GM18909 (cell line): ENCODE data around the gene PCDHAC2.

ENCODE experiments used
- ATAC-seq: cut with Tn5 transposase; IDR thresholded peaks from one replicate; pipeline ENCODE4 v1.9.1; 2021; ENCODE audit warnings: mild to moderate bottlenecking; ENCODE audit not compliant: unreplicated experiment, poor library complexity

PCDHAC2 gene, protein sequence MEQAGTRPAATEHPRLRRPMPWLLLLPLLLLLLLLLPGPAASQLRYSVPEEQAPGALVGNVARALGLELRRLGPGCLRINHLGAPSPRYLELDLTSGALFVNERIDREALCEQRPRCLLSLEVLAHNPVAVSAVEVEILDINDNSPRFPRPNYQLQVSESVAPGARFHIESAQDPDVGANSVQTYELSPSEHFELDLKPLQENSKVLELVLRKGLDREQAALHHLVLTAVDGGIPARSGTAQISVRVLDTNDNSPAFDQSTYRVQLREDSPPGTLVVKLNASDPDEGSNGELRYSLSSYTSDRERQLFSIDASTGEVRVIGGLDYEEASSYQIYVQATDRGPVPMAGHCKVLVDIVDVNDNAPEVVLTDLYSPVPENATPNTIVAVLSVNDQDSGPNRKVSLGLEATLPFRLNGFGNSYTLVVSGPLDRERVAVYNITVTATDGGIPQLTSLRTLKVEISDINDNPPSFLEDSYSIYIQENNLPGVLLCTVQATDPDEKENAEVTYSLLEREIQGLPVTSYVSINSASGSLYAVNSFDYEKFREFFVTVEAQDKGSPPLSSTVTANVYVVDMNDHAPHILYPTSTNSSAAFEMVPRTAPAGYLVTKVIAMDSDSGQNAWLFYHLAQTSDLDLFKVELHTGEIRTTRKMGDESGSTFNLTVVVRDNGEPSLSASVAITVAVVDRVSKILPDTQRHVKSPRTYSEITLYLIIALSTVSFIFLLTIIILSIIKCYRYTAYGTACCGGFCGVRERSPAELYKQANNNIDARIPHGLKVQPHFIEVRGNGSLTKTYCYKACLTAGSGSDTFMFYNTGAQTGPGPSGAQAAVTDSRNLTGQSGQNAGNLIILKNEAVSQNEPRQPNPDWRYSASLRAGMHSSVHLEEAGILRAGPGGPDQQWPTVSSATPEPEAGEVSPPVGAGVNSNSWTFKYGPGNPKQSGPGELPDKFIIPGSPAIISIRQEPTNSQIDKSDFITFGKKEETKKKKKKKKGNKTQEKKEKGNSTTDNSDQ

DNA sequence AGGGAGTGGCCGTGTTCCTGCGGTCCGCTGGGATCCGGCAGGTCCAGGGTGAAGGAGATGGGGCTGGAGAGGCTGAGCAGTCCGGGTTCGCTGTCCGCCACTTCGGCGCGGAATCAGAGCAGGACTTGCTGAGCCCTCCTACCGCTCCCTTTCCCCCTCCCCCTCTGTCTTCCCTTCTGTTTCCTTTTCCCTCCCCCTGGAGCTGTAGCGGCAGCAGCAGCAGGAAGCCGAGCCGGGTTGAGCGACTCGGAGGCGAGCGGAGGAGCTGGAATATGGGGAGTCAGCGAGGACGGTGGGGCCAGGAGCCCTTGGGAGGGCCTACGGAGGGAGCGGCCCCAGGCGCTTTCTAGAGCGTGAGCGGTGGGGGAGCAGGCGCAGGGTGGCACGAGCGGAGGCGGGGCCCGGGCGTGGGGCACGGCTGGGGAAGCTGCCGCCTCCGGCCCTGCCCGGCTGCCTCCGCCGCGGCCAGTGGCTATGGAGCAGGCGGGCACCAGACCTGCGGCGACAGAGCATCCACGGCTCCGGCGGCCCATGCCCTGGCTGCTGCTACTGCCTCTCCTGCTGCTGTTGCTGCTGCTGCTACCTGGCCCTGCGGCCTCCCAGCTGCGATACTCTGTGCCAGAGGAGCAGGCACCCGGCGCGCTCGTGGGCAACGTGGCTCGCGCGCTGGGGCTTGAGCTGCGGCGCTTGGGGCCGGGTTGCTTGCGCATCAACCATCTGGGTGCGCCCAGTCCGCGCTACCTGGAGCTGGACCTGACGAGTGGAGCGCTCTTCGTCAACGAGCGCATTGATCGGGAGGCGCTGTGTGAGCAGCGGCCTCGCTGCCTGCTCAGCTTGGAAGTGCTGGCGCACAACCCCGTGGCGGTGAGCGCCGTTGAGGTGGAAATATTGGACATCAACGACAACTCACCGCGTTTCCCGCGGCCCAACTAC, at the start of gene PCDHAC2:
PCDHAC2 (plus strand) TSS at position 184 of the 933 bp plus-strand sequence; CDS start at position 475, 291 bp downstream.
- ATAC-seq: no peak

DNA sequence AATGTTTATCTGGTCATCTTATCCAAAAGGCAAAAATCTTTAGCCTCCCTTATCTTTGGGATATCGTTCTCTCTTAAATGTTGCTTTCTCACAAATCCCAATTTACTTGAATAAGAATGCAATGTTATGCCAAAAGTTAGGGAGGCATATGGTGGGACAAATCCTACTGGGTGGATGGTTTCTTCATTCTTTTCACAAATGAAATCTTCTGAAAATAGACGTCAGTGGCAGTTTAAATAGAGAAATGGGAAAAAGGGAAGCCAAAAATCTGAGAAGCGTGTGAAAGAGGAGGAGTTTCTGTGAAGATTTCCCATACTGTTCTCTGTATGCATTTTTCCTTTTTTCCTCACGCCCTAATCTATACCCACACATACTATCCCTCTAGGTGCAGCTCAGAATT, 42.7 kb upstream of the PCDHAC2 start:
- ATAC-seq: no peak

DNA sequence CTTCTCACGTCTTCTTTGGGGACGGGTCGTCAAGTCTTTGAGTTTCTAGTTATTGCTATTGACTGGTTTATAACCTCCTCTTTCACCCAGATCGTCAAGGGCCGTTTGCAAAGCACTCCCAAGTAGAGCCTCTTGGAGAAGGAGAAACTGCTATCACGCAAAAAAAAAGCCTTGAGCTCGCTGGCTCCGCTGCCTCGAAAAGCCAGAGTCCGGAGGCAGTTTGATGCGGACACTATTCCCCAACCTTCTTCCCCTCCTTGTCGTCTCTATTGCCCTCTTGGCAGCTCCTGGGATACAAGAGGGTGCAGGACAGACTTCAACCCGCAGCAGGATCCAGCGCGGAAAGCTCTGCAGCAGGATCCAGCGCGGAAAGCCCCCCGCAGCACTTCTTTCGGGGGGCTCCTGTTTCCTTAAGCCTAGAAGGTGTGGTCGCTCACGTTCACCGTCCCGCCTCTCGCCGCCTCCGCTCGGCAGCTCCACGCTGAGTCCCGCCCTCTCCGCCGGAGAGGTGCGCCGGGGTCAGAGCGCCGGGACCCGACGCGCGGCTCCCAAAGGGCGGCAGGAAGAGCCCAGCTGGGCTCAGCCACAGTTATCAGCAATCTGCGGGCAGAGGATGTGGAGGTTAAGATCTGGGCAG, 40.4 kb upstream of the PCDHAC2 start, which contains the start of gene PCDHAC1:
PCDHAC1 (plus strand) TSS at position 494 of the 637 bp plus-strand sequence. CDS start 594 bp downstream, outside the sequence.
- no peak for ATAC-seq

DNA sequence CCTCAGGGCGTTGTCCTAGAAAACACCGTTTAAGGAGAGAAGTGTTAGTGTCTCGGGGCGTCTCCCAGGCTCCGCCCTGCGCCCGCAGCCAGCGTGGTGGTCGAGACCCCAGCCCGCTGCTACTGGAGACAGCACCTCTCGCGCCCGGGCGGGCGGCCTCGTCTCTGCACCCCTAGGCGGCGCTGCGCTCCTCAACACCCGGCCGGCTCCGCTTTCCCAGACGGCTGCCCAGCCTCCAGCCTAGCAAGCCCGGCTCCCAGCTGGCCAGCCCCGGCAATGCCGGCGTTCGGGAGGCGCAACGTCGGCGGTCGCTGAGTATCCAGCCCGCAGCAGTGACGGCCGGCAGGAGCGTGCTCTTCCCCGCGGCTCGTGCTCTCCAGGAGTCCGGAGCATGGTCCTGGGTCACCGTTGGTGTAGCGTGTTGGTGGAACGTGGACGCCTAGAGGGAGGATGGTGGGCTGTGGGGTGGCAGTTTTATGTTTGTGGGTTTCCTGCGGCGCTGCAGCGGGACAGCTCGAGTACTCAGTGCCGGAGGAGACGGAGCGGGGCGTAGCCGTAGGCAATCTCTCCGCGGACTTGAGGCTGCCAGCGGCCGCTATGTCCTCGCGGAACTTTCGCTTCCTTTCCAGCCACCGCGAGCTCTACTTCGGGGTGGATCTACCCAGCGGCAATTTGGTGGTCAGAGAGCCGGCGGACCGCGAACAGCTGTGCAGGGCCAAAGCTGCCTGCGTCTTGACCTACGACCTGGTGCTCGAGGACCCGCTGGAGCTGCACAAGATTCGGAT, 39.6 kb upstream of the PCDHAC2 start:
- no peak for ATAC-seq

DNA sequence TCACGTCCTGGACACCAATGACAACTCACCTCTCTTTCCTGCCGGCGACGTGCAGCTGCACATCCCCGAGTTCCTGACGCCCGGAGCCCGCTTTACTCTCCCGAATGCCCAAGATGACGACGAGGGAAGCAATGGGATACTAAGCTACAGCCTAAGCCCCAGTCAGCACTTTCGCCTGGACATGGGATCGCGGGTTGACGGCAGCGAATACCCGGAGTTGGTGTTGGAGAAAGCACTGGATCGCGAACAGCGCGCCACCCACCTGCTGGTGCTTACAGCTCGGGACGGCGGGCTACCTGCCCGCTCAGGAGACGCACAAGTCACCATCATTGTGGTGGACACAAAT, 39.1 kb upstream of the PCDHAC2 start:
- ATAC-seq: no peak

DNA sequence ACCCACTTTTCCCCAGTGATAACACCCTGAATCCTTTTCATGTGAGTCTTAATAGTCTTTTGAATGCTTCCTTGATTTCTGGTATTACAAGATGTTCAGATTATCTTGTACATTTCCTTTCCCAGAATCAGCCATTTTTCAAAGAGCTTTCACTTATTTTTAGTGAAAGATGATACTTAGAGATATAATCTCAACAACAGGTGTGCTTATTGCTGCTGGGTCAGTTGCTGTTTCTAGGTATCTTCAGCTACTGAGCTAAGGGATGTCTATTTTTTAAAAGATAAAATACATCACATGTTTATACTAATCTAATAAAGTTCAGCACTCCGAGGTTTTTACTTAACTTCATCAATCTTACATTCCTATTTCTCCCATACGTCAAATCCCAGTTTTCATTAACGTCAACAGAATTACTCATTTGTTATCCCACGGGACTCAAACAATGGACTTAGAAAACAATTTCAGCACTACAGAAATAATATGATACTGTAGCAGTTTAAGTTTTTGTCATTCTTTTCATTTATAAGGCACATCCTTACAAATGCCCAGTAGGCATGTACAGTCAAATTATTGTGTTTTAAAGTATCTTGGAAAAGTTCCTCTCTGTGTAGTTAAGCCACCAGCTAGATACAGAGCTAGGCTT, 31.2 kb upstream of the PCDHAC2 start:
- ATAC-seq: no peak

DNA sequence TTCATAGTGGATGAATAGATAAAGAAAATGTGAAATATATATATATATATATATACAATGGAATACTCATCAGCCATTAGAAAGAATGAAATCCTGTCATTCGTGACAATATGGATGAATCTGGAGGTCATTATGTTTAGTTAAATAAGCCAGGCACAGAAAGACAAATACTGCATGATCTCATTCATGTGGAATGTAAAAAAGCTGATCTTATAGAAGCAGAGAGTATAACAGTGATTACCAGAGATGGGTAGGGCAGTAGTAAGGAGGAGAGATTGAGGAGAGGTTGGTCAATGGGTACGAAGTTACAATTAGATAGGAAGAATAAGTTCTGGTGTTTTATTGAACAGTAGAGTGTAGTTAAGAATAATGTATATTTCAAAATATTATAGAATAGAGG, 19.7 kb upstream of the PCDHAC2 start:
- no peak for ATAC-seq

DNA sequence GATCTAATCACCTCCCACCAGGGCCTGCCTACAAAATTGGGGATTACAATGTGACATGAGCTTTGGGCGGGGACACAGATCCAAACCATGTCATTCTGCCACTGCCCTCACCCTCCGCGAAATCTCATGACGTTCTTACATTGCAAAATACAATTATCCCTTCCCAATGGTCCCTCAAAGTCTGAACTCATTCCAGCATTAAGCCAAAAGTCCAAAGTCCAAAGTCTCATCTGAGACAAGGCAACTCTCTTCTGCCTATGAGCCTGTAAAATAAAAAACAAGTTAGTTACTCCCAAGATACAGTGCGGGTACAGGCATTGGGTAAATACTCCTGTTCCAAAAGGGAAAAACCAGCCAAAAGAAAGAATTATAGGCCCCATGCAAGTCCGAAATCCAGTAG, 14.6 kb upstream of the PCDHAC2 start:
- ATAC-seq: no peak

DNA sequence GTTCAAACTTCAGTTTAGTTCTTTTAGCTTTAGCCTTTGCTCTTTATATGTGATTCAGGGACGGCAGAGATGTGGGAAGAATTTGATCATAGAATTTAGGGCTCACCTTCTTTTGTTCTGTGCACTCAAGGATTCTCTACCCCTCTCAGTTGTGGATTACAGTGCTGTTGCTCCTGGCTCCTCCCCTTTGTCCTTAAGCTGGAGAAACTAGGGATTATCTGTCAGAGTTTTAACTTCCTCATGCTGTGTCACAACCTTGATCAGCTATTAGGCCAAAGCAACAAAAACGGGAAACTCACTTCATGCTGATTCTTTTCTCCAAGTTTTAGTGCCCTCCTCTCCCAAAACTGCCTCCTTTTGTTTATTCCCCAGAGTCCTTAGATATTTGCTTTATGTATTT, 13.0 kb upstream of the PCDHAC2 start:
- ATAC-seq: no peak

DNA sequence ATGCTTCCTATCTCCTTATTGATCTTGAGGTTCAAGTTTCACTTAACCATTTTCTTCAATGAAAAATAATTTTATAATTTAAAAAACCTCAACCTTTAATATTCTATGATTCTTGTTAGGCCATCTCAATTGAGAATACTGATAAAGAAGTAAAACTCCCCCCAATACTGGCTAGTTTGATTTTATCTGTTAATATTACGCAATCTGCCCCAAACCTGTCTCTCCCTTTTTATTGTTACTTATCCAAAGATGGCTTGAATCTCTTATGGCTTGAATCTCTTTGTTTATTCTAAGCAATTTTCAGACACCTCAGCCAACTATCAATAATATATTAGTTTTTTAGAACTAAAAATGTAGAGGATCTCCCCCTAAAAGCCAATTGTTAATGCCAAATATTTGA, 4.1 kb upstream of the PCDHAC2 start:
- no peak for ATAC-seq

DNA sequence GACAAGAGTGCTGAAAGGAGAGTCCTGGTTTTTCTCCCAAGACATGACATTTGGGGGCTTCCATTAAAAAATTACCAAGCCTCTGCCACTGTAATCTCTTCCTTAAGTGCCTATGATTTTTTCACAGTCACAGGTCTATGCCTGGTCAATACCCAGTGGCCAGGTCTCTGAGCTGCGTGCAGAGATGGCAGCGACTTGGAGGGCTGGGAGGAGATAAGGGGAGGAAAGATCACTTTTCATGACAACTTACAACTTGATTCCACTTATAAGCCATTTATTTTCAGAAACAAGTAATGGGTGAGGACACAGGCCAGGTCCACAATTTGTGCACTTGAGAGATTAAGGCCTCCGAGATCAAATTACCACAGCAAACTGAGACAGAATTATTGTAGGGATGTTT, 1.9 kb upstream of the PCDHAC2 start:
- no peak for ATAC-seq

DNA sequence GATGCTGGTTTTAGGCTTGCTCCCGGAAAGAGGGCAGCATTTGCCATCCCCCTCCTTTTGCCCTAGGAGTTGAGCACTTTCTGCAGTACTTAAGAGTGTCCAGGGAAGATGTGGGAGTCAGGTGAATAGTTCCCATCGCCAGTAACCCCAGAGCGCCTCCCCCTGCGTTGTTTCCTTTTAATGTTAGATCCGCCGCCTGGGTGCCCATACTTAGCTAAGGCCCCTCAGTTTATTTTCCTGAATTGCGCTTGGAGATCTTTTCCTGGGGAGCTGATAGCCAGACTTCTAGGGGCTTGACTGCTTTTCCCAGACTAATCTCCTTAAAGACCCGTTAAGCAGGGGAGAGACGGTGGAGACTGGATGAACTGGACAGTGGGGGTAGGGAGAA, 377 bp upstream of the PCDHAC2 start:
- ATAC-seq: no peak

DNA sequence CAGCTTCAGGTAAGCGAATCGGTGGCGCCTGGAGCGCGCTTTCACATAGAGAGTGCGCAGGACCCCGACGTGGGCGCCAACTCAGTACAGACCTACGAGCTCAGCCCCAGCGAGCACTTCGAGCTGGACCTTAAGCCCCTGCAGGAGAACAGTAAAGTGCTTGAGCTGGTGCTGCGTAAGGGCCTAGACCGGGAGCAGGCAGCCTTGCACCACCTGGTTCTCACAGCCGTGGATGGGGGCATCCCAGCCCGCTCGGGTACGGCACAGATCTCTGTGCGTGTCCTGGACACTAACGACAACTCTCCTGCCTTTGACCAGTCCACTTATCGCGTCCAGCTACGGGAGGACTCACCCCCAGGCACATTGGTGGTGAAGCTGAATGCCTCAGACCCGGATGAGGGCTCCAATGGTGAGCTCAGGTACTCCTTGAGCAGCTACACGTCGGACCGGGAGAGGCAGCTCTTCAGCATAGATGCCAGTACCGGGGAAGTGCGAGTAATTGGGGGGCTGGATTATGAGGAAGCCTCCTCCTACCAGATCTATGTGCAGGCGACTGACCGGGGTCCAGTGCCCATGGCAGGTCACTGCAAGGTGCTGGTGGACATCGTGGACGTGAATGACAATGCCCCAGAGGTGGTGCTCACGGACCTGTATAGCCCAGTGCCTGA, 1.1 kb downstream of the PCDHAC2 start:
- ATAC-seq: no peak

DNA sequence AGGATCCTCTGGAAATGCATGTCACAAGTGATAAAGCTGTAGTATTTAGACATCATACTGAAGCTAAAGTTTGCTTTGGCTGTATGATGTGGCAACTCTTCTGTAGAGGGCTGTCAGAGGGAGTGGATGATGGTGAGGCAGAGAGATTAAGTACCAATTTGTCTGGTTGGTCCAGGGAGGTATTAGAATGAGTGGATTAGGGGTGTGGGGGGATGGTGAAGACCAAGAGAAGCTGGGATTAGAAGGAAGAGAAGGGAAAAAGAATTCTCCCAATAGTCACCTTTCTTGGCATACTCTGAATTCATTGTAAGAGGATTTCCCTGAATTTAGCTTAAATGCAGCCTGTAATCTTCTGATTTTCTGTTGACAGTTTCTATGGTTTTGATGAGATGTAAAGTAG, 3.6 kb downstream of the PCDHAC2 start:
- ATAC-seq: no peak

DNA sequence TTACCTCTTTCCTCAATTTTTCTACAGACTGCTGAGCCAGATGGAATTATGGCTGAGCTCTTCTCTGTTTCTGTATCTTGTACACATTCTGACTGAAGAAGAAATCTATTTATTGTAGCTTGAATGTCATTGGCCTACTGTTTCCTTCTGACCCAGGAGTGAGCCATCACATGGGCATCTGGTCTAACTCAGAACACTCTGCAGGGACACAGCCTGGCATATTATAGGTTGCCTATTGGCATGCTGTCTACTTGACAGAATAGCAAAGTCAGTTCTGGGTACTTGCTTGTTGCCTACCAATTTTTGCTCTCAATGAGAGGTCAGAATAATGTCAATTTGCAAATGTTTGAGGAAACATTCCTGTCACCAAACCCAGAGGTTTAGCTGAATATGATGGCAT, 7.3 kb downstream of the PCDHAC2 start:
- ATAC-seq: no peak

DNA sequence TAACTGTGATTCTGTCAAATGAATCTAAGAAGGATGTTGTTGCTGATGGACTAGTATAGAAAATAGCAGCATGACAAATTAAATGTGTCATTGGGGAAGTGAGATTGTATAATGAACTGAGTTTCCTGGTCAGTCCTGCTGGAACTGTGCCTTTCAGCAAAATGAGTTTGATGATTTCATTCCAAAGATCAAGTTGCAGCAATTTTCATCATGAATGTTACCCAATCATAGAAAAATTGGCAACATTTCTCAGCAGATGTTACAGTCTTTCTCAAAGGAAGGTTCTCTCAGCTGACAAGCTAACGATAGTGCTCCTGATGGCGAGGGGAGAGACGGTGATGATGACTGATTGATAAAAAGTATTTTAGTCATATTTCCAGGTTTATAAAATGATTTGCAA, 10.7 kb downstream of the PCDHAC2 start:
- no peak for ATAC-seq

DNA sequence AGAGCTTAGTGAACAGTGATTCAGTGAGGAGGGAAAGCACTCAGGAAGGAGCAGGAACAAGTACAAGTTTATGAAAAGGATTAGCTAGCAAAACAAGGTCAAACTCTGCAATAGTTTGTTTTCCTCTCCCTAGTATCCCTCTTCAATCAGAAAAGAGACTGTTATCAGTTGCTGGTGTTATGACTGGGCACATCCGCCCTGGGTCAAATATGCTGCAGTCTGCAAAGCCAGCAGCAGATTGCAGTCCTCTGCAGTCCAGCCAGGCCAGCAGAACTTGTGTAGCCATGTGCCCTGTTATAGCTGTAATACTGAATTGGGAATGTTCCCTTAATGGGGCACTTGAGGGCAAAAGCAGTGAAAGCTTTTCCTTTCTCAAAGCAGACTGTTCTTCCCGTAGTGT, 12.0 kb downstream of the PCDHAC2 start:
- no peak for ATAC-seq

DNA sequence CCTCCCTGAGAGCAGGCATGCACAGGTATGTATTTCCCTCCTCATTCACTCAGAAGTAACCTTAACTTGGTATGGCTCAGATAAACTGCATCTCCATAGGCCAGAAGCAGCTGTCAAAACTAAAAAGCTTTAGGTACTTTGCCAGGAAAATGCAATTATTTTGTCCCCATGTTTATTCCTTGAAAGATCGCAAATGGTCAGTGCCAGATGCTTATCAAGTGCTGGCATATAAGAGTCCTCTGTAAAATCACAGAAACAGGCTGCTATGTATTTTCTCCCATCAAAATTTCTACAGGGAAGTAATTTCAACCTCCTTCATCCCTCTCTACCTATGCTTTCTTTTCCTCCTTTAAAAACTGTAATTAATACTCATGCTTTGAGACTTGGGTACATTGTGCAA, 12.7 kb downstream of the PCDHAC2 start:
- ATAC-seq: no peak
